VCaP (cell line): ENCODE measurements around the gene AMOTL1.
A peak's percentile ranks its signal among the peaks of the same experiment; 100 is the strongest.

ENCODE experiments used
- H3K27ac ChIP-seq: fragments of 450-650 bp; 2 replicates; pipeline ENCODE4 v1.5.1; 2017
- TF ChIP-seq, protein P1 (sequence below): fragments of 450-650 bp; conservative IDR thresholded peaks from 2 replicates; pipeline ENCODE4 v1.5.1; 2017; ENCODE audit warnings: mild to moderate bottlenecking, moderate library complexity

The AMOTL1 gene

DNA sequence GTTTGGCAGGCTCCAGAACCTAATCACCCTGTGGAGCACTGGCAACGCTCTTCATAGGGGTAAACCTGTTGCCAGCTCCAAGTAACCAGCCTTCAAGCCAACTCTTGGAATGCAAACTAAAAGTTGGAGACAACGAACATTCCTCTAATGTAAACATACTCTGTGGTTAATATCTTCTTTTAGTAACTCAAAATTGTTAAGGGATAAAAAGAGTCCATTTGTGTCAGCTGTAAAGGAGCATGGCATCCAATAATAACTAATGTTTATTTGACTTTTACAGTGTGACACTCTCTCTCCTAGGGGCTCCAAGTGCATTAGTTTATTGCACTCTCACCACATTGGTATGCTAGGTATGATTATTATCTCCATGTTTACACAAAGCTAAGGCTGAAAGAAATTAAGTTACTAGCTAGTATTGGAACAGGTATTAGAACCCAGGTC is 31.0 kb upstream of the AMOTL1 start:
- TF ChIP-seq, protein P1, sequence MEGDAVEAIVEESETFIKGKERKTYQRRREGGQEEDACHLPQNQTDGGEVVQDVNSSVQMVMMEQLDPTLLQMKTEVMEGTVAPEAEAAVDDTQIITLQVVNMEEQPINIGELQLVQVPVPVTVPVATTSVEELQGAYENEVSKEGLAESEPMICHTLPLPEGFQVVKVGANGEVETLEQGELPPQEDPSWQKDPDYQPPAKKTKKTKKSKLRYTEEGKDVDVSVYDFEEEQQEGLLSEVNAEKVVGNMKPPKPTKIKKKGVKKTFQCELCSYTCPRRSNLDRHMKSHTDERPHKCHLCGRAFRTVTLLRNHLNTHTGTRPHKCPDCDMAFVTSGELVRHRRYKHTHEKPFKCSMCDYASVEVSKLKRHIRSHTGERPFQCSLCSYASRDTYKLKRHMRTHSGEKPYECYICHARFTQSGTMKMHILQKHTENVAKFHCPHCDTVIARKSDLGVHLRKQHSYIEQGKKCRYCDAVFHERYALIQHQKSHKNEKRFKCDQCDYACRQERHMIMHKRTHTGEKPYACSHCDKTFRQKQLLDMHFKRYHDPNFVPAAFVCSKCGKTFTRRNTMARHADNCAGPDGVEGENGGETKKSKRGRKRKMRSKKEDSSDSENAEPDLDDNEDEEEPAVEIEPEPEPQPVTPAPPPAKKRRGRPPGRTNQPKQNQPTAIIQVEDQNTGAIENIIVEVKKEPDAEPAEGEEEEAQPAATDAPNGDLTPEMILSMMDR, result no peak
- no peak overlapping the region for H3K27ac ChIP-seq

GRCh38 chr11:94738746-94739145 is 29.4 kb upstream of the AMOTL1 start:
- no peak overlapping the region for H3K27ac ChIP-seq
- TF ChIP-seq, protein P1, result no peak

- H3K27ac ChIP-seq, result no peak overlapping the region
- TF ChIP-seq, protein P1, result no peak
Observed at GRCh38 chr11:94739331-94739730, 28.8 kb upstream of the AMOTL1 start.

- H3K27ac ChIP-seq, result peak overlapping the region; percentile 55
- TF ChIP-seq, protein P1, result no peak
Observed at GRCh38 chr11:94740083-94741021, 27.8 kb upstream of the AMOTL1 start.

DNA sequence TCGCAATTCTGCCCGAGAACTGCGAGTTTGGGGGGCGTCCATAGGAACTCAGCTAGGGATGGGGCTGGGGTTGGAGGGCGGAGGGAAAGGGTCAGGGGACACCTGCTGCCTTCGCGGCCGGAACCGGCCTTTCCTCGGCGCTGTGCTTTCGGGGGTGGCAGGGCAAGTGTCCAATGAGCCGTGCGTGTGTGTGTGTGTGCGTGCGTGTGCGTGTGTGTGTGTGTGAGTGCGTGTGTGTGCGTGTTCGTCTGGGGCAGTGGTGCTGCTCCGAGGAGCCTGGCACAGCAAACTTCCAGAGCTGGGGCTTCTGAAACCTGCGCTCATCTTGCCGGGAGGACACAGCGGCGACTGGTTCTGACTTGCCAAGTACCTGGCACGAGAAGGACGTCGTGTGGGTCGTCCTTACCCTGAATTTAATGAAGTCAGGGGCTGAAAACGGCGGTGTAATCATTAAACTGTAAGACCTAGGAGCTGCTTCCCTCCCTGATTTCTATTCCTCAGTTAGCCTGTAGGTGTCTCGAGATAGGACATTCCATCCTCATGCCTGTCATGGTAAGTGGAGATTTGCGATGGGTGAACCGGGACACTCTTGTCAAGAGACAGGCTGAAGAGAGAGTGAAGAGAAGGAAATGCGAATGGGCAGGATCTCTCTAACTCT is 27.0 kb upstream of the AMOTL1 start:
- TF ChIP-seq, protein P1, result peak; percentile 78
- peak overlapping the region; percentile 55 for H3K27ac ChIP-seq

DNA sequence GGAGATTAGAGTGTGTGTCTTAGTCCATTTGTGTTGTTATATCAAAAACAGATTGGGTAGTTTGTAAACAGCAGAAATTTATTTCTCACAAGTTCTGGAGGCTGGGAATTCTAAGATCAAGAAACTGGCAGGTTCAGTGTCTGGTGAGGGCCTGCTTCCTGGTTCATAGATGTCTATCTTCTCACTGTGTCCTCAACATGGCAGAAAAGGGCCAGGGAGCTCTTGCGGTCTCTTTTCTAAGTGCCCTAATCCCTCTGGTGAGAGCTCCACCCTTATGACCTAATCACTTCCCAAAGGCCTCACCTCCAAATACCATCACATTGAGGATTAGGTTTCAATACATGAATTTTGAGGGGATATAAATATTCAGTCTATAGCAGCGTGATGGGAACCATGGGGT is 25.5 kb upstream of the AMOTL1 start:
- no peak overlapping the region for H3K27ac ChIP-seq

DNA sequence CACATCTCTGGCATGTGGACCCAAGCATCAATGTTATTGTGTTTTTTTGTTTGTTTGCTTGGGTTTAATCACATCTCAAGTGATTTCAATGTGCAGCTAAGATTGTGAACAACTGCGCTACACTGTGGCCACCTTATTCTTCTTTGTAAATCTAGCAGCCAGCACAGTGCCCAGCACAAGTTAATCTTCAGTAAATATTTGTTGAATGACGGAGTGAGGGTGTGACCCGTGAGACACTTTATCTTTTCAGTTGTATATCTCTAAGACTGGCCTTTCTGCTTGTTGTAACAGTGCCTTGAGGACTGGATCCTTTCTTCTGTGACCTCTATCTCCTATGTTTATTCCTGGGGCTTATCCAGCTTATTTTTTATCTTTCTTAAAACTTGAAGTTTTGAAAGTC is 21.4 kb upstream of the AMOTL1 start:
- H3K27ac ChIP-seq, result peak overlapping the region; percentile 32; the same call in 1 of the 2 replicates
- TF ChIP-seq, protein P1, result no peak

More for the DNA sequence above, 25.5 kb upstream of the AMOTL1 start:
- TF ChIP-seq, protein P1, result no peak
